ENCODE data around the gene RPL11.

GRCh38 chr1:23695667-23696066 lies 4.1 kb downstream of the RPL11 start:
- TF ChIP-seq CTCF (IDR thresholded peaks at IDR 0.05) (no peak), POLR2A (IDR thresholded peaks at IDR 0.05) (no peak), POLR2AphosphoS5 (IDR thresholded peaks at IDR 0.05; ENCODE audit: insufficient read depth in 1 of 2, low read depth in 1 of 2) (no peak)
